ENCODE data around the gene EML5. TPM values are rescaled to one million over a fixed set of nuclear protein-coding genes. Genes with fewer than 3 reads are reported as not detected.
"Not testable (repeated sequence)": the region's sequence is repeated elsewhere in the genome, so short reads cannot be mapped to it uniquely, and the experiment has no call there.

Gene EML5
- polyA plus RNA-seq, 1 experiment, result 3.6 TPM

- H3K27me3 ChIP-seq (ENCODE audit: control insufficient read depth, insufficient read depth, low read length), result no peaks in the 10 kb centered on the region
- DNase-seq (ENCODE audit: low read depth, low spot score), result no peak
- H3K4me3 ChIP-seq (ENCODE audit: low read depth, low read length), result peak overlapping the region; percentile 75
- H3K27ac ChIP-seq (ENCODE audit: low read depth, low read length), result no peak overlapping the region
- CTCF ChIA-PET, result interaction anchor here (1.6 kb wide), 1 partner anchor 124 kb away, joined by 5 read pairs; no protein-coding TSS in a partner anchor
- no peaks in the 10 kb centered on the region for H3K9me3 ChIP-seq (ENCODE audit: control insufficient read depth, insufficient read depth, low read length)
- POLR2A ChIA-PET, result no interaction called here
- no peak for TF ChIP-seq CTCF (IDR thresholded peaks at IDR 0.05; ENCODE audit: low read depth, low read length)
Measured at GRCh38 chr14:88791252-88791621, 1.5 kb downstream of the EML5 start.

- no peak for TF ChIP-seq CTCF (IDR thresholded peaks at IDR 0.05; ENCODE audit: low read depth, low read length)
Measured at GRCh38 chr14:88790501-88791251, 2.1 kb downstream of the EML5 start.

GRCh38 chr14:88789573-88789972 lies 3.2 kb downstream of the EML5 start:
- not testable (repeated sequence) for DNase-seq (ENCODE audit: low read depth, low spot score); H3K27ac ChIP-seq (ENCODE audit: low read depth, low read length); H3K4me3 ChIP-seq (ENCODE audit: low read depth, low read length); H3K9me3 ChIP-seq (ENCODE audit: control insufficient read depth, insufficient read depth, low read length); H3K27me3 ChIP-seq (ENCODE audit: control insufficient read depth, insufficient read depth, low read length)
- ChIA-PET CTCF (interaction anchor here (1.2 kb wide), 1 partner anchor 122 kb away, joined by 6 read pairs; no protein-coding TSS in a partner anchor), POLR2A (interaction anchor here (0.6 to 0.7 kb wide), 2 partner anchors 9 to 751 kb away, joined by 3 to 4 read pairs; no protein-coding TSS in a partner anchor)

More at GRCh38 chr14:88790501-88791251, 2.1 kb downstream of the EML5 start:
- Histone ChIP-seq H3K9me3 (ENCODE audit: control insufficient read depth, insufficient read depth, low read length) (no peaks in the 10 kb centered on the region), H3K27ac (ENCODE audit: low read depth, low read length) (no peak overlapping the region), H3K27me3 (ENCODE audit: control insufficient read depth, insufficient read depth, low read length) (no peaks in the 10 kb centered on the region), H3K4me3 (ENCODE audit: low read depth, low read length) (peak overlapping the region; percentile 75)
- DNase-seq (ENCODE audit: low read depth, low spot score), result no peak
- ChIA-PET POLR2A (no interaction called here), CTCF (interaction anchor here (0.6 to 1.6 kb wide), 3 partner anchors 12 to 123 kb away, joined by 5 to 6 read pairs (median 6); no protein-coding TSS in a partner anchor)

GRCh38 chr14:88786715-88787114 lies 6.0 kb downstream of the EML5 start:
- Histone ChIP-seq H3K4me3 (ENCODE audit: low read depth, low read length) (no peak overlapping the region), H3K27me3 (ENCODE audit: control insufficient read depth, insufficient read depth, low read length) (no peaks in the 10 kb centered on the region), H3K9me3 (ENCODE audit: control insufficient read depth, insufficient read depth, low read length) (0 out of 2 replicates have a peak, but pooled peaks cover 3% of the 10 kb centered on the region), H3K27ac (ENCODE audit: low read depth, low read length) (no peak overlapping the region)
- ChIA-PET CTCF (interaction anchor here (1.3 kb wide), 1 partner anchor 39 kb away, joined by 3 read pairs; no protein-coding TSS in a partner anchor), POLR2A (no interaction called here)
- no peak for DNase-seq (ENCODE audit: low read depth, low spot score)
- TF ChIP-seq CTCF (IDR thresholded peaks at IDR 0.05; ENCODE audit: low read depth, low read length), result no peak

GRCh38 chr14:88785911-88786310 lies 6.8 kb downstream of the EML5 start:
- no peak overlapping the region for H3K27ac ChIP-seq (ENCODE audit: low read depth, low read length)
- 0 out of 2 replicates have a peak, but pooled peaks cover 3% of the 10 kb centered on the region for H3K9me3 ChIP-seq (ENCODE audit: control insufficient read depth, insufficient read depth, low read length)
- no peak for TF ChIP-seq CTCF (IDR thresholded peaks at IDR 0.05; ENCODE audit: low read depth, low read length)
- ChIA-PET POLR2A (no interaction called here), CTCF (interaction anchor here (1.3 kb wide), 2 partner anchors 40 to 119 kb away, joined by 3 to 4 read pairs; no protein-coding TSS in a partner anchor)
- no peak for DNase-seq (ENCODE audit: low read depth, low spot score)
- no peaks in the 10 kb centered on the region for H3K27me3 ChIP-seq (ENCODE audit: control insufficient read depth, insufficient read depth, low read length)
- no peak overlapping the region for H3K4me3 ChIP-seq (ENCODE audit: low read depth, low read length)
